Measurements from ENCODE around the gene APOBEC3G.

GRCh38 chr22:39094717-39095389, 17.8 kb downstream of the APOBEC3G start:
- TF ChIP-seq MLLT1 (IDR thresholded peaks at IDR 0.05) (no peak), PML (IDR thresholded peaks at IDR 0.05; ENCODE audit: low read length) (no peak)
